Common myeloid progenitor, CD34-positive (primary cell): ENCODE results near the gene BANP.

Experiments
- CTCF ChIA-PET: fragments of 350-600 bp; sonication (Branson Sonifier 250); formaldehyde crosslinking; loops from one replicate; lab custom pipeline; 2021; ENCODE audit warnings: antibody characterized with exemption; lab: Charles Lee
- POLR2A ChIA-PET: fragments of 350-600 bp; sonication (Branson Sonifier 250); formaldehyde crosslinking; loops from one replicate; lab custom pipeline; 2021; ENCODE audit warnings: antibody characterized with exemption; lab: Charles Lee
- DNase-seq, 3 donors: peaks; one replicate each; pipeline versions ENCODE4 v3.0.0 to v3.0.0-alpha.2; 2013
- H3K27ac ChIP-seq, 2 experiments: 1 replicate in 1 of 2; 2 replicates in 1 of 2; pipeline ENCODE4 v1.7.0; 2013; ENCODE audit warnings: inconsistent platforms in 2 of 2, low read length in 2 of 2, mild to moderate bottlenecking in 2 of 2, low read depth in 1 of 2, moderate library complexity in 1 of 2; ENCODE audit not compliant: severe bottlenecking in 2 of 2, insufficient read depth in 1 of 2, poor library complexity in 1 of 2
- H3K27me3 ChIP-seq, 5 experiments: replicated peaks in 2 of 5; 1 replicate in 3 of 5; 2 replicates in 2 of 5; pipeline versions ENCODE4 v1.6.1 to v1.7.0; 2013; ENCODE audit warnings: low read length in 4 of 5, mild to moderate bottlenecking in 2 of 5, moderate library complexity in 2 of 5, inconsistent platforms in 1 of 5; ENCODE audit not compliant: insufficient read depth in 5 of 5, control insufficient read depth in 4 of 5
- H3K36me3 ChIP-seq, 4 experiments: 1 replicate in 2 of 4; 2 replicates in 2 of 4; pipeline versions ENCODE4 v1.6.1 to v1.7.0; 2013; ENCODE audit warnings: low read length in 3 of 4, control low read depth in 1 of 4, mild to moderate bottlenecking in 1 of 4; ENCODE audit not compliant: control insufficient read depth in 4 of 4, insufficient read depth in 4 of 4
- H3K4me1 ChIP-seq, 4 experiments: 1 replicate in 3 of 4; 2 replicates in 1 of 4; pipeline versions ENCODE4 v1.6.1 to v1.7.1; 2013; ENCODE audit warnings: low read length in 3 of 4, mild to moderate bottlenecking in 3 of 4, control low read depth in 1 of 4, inconsistent platforms in 1 of 4, moderate library complexity in 1 of 4; ENCODE audit not compliant: control insufficient read depth in 4 of 4, insufficient read depth in 4 of 4; ENCODE audit errors: control extremely low read depth in 1 of 4
- H3K4me3 ChIP-seq, 7 experiments: 1 replicate in 4 of 7; 2 replicates in 3 of 7; pipeline versions ENCODE4 v1.5.1 to v1.7.0; 2013; ENCODE audit warnings: mild to moderate bottlenecking in 7 of 7, low read length in 6 of 7, moderate library complexity in 6 of 7, inconsistent platforms in 2 of 7, low read depth in 2 of 7, control low read depth in 1 of 7; ENCODE audit not compliant: insufficient read depth in 4 of 7, control insufficient read depth in 1 of 7; ENCODE audit errors: extremely low read depth in 1 of 7
- H3K9me3 ChIP-seq, 5 experiments: 1 replicate in 4 of 5; 2 replicates in 1 of 5; pipeline versions ENCODE4 v1.6.1 to v1.7.1; 2013; ENCODE audit warnings: low read length in 4 of 5, mild to moderate bottlenecking in 2 of 5, inconsistent platforms in 1 of 5, low read depth in 1 of 5, moderate library complexity in 1 of 5; ENCODE audit not compliant: control insufficient read depth in 4 of 5, insufficient read depth in 2 of 5; ENCODE audit errors: control extremely low read depth in 1 of 5
- WGBS: methylation state at CpG from one replicate; pipeline ENCODE4 v1.1.5; 2013; ENCODE audit not compliant: insufficient coverage; 5-methylcytosine and 5-hydroxymethylcytosine counted together

BANP gene

GRCh38 chr16:88003736-88004135 lies 52.5 kb downstream of the BANP start:
- Histone ChIP-seq H3K36me3 (peaks cover 6 to 39% (median 28%) of the 10 kb centered on the region in 4 experiments), H3K27ac (no peak overlapping the region), H3K27me3 (no peaks in the 10 kb centered on the region), H3K9me3 (no peaks in the 10 kb centered on the region), H3K4me3 (no peak overlapping the region), H3K4me1 (peaks cover 0 to 11% (median 10%) of the 10 kb centered on the region in 4 experiments)
- ChIA-PET CTCF (interaction anchor here (1.1 kb wide), 1 partner anchor 35 kb away, joined by 3 read pairs; no protein-coding TSS in a partner anchor), POLR2A (no interaction called here)
- DNase-seq = no peak
- WGBS = 92% methylated on average over 6 of the region's 9 CpGs

- CTCF ChIA-PET = interaction anchor here (0.6 to 1.4 kb wide), 9 partner anchors 9 to 432 kb away, joined by 3 to 6 read pairs (median 3); no protein-coding TSS in a partner anchor
- peaks cover 0 to 17% (median 12%) of the 10 kb centered on the region in 4 experiments for H3K4me1 ChIP-seq
- POLR2A ChIA-PET = no interaction called here
- WGBS = 98% methylated on average over 11 of the region's 16 CpGs
- no peaks in the 10 kb centered on the region for H3K27me3 ChIP-seq
- no peaks in the 10 kb centered on the region for H3K9me3 ChIP-seq
- H3K36me3 ChIP-seq = peaks cover 6 to 36% (median 29%) of the 10 kb centered on the region in 4 experiments
- no peak for DNase-seq
- no peak overlapping the region for H3K27ac ChIP-seq
- H3K4me3 ChIP-seq = no peak overlapping the region
Observed at GRCh38 chr16:88004391-88004790, 53.2 kb downstream of the BANP start.

GRCh38 chr16:88005181-88005581 lies 53.9 kb downstream of the BANP start:
- WGBS = 44% methylated on average over 5 of the region's 9 CpGs
- ChIA-PET POLR2A (no interaction called here), CTCF (interaction anchor here (0.6 to 1.4 kb wide), 9 partner anchors 10 to 431 kb away, joined by 3 to 6 read pairs (median 3); no protein-coding TSS in a partner anchor)
- Histone ChIP-seq H3K27ac (no peak overlapping the region), H3K4me1 (peaks cover 0 to 17% (median 12%) of the 10 kb centered on the region in 4 experiments), H3K9me3 (no peaks in the 10 kb centered on the region), H3K4me3 (no peak overlapping the region), H3K36me3 (peaks cover 6 to 44% (median 31%) of the 10 kb centered on the region in 4 experiments), H3K27me3 (no peaks in the 10 kb centered on the region)
- peak; percentile 56 to 82 (median 79) for DNase-seq

GRCh38 chr16:88005968-88006367 lies 54.7 kb downstream of the BANP start:
- no peak overlapping the region for H3K27ac ChIP-seq
- peak in 2 of 3 donors; percentile 20 to 21 for DNase-seq
- no peaks in the 10 kb centered on the region for H3K27me3 ChIP-seq
- H3K4me1 ChIP-seq = peaks cover 0 to 17% (median 12%) of the 10 kb centered on the region in 4 experiments
- H3K36me3 ChIP-seq = peaks cover 10 to 52% (median 33%) of the 10 kb centered on the region in 4 experiments
- 93% methylated on average over 24 of the region's 25 CpGs for WGBS
- no peak overlapping the region for H3K4me3 ChIP-seq
- ChIA-PET CTCF (interaction anchor here (0.6 to 1.4 kb wide), 2 partner anchors 21 to 491 kb away, joined by 3 to 5 read pairs; no protein-coding TSS in a partner anchor), POLR2A (interaction anchor here (0.7 kb wide), 1 partner anchor 20 kb away, joined by 4 read pairs; no protein-coding TSS in a partner anchor)
- H3K9me3 ChIP-seq = no peaks in the 10 kb centered on the region

- POLR2A ChIA-PET = no interaction called here
- WGBS = 97% methylated on average over 10 of the region's 10 CpGs
- peaks cover 7 to 58% (median 35%) of the 10 kb centered on the region in 4 experiments for H3K36me3 ChIP-seq
Observed at GRCh38 chr16:88007321-88007731, 56.1 kb downstream of the BANP start.

GRCh38 chr16:88008840-88009239 lies 57.6 kb downstream of the BANP start:
- no peaks in the 10 kb centered on the region for H3K9me3 ChIP-seq
- no peak overlapping the region for H3K27ac ChIP-seq
- DNase-seq = peak in 2 of 3 donors; percentile 47 to 60
- ChIA-PET POLR2A (no interaction called here), CTCF (interaction anchor here (1.6 kb wide), 1 partner anchor 14 kb away, joined by 4 read pairs; no protein-coding TSS in a partner anchor)
- WGBS = 8% methylated on average over 4 of the region's 5 CpGs
- H3K36me3 ChIP-seq = peaks cover 7 to 60% (median 36%) of the 10 kb centered on the region in 4 experiments
- H3K4me3 ChIP-seq = no peak overlapping the region
- H3K27me3 ChIP-seq = no peaks in the 10 kb centered on the region
- H3K4me1 ChIP-seq = peaks cover 0 to 17% (median 12%) of the 10 kb centered on the region in 4 experiments

More at GRCh38 chr16:88007321-88007731, 56.1 kb downstream of the BANP start:
- no peaks in the 10 kb centered on the region for H3K9me3 ChIP-seq
- no peaks in the 10 kb centered on the region for H3K27me3 ChIP-seq
- peaks cover 0 to 17% (median 12%) of the 10 kb centered on the region in 4 experiments for H3K4me1 ChIP-seq
- DNase-seq = no peak
- H3K4me3 ChIP-seq = no peak overlapping the region
- CTCF ChIA-PET = interaction anchor here (1.4 kb wide), 1 partner anchor 51 kb away, joined by 3 read pairs; no protein-coding TSS in a partner anchor
- H3K27ac ChIP-seq = no peak overlapping the region
